ENCODE data around the gene CA9. TPM values are rescaled to one million over a fixed set of nuclear protein-coding genes. Genes with fewer than 3 reads are reported as not detected.
"Not testable (repeated sequence)": the region's sequence is repeated elsewhere in the genome, so short reads cannot be mapped to it uniquely, and the experiment has no call there.

Gene CA9
- total RNA-seq, 1 experiment from 2014 or later = 8.5 TPM

GRCh38 chr9:35637427-35637955, 36.2 kb upstream of the CA9 start:
- intact Hi-C loops (cut with micrococcal nuclease); H3K9ac ChIP-seq (ENCODE audit: low read length); H3K27me3 ChIP-seq (ENCODE audit: insufficient read depth, low read length); H3K9me3 ChIP-seq (ENCODE audit: control insufficient read depth in 1 of 2, insufficient read depth in 1 of 2, low read depth in 1 of 2, low read length in 2 of 2); H3K27ac ChIP-seq (ENCODE audit: low read depth, low read length); H3K36me3 ChIP-seq (ENCODE audit: control insufficient read depth in 1 of 2, insufficient read depth in 2 of 2, low read length in 2 of 2); CTCF ChIA-PET; H3K4me3 ChIP-seq (replicated peaks in 1 of 2; ENCODE audit: low read depth in 1 of 2, low read length in 2 of 2); H3K4me2 ChIP-seq (ENCODE audit: low read length); BruUV-seq (replicated peaks); ATAC-seq; RAD21 ChIA-PET (ENCODE audit: low non-redundant PET in 1 of 2, low total read pairs in 2 of 2, uncharacterized antibody in 2 of 2, unreplicated experiment in 2 of 2); H2AFZ ChIP-seq (ENCODE audit: low read depth, low read length, poor library complexity, severe bottlenecking); H4K20me1 ChIP-seq (ENCODE audit: insufficient read depth); DNase-seq (ENCODE audit: low read depth, low spot score); H3K9me2 ChIP-seq (ENCODE audit: insufficient read depth); POLR2A ChIA-PET; H3K79me2 ChIP-seq (ENCODE audit: insufficient read depth, low read length); H3K4me1 ChIP-seq (ENCODE audit: control insufficient read depth in 1 of 2, insufficient read depth in 2 of 2, low read length in 2 of 2): not testable (repeated sequence)

DNA sequence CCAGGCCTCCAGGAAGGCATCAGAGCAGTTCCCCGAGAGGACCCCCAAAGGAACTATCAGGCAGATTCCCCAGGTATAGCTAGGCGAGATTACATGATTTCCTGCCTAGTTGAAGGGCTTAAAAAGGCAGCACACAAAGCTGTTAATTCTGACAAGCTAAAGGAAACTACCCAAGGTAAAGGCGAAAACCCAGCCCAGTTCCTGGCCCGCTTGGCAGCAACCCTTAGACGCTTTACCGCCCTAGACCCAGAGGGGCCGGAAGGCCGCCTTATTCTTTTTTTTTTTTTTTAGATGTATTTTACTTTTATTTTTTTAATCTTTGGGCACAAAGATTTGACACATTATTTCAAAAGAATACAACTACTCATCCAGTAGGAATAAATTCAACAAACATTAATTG, 35.0 kb upstream of the CA9 start:
- H3K79me2 ChIP-seq (ENCODE audit: insufficient read depth, low read length); H3K27me3 ChIP-seq (ENCODE audit: insufficient read depth, low read length); POLR2A ChIA-PET: not testable (repeated sequence)

DNA sequence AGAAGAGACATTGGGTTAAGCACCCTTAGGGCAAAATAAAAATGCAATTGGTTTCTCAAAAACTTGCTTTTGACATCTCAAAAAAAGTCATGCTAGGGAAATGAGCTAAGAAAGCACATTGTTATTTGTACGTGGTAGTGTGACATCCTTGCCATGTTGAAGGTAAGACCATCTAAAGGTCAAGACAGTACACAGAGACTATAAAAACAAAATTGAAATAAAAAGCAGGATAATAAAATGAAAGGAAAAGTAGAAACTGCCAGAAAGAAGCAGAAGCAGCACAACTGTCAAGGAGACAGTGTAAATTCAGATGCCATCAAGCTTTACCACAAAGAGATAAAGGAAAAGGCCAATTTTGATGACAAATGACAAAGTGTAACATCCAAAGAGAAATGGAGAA, 34.5 kb upstream of the CA9 start:
- H3K4me2 ChIP-seq (ENCODE audit: low read length); RAD21 ChIA-PET (ENCODE audit: low non-redundant PET in 1 of 2, low total read pairs in 2 of 2, uncharacterized antibody in 2 of 2, unreplicated experiment in 2 of 2); H3K4me3 ChIP-seq (replicated peaks in 1 of 2; ENCODE audit: low read depth in 1 of 2, low read length in 2 of 2); H3K4me1 ChIP-seq (ENCODE audit: control insufficient read depth in 1 of 2, insufficient read depth in 2 of 2, low read length in 2 of 2); H3K27ac ChIP-seq (ENCODE audit: low read depth, low read length); CTCF ChIA-PET; H3K9me2 ChIP-seq (ENCODE audit: insufficient read depth); POLR2A ChIA-PET; ATAC-seq; H3K9me3 ChIP-seq (ENCODE audit: control insufficient read depth in 1 of 2, insufficient read depth in 1 of 2, low read depth in 1 of 2, low read length in 2 of 2); H3K79me2 ChIP-seq (ENCODE audit: insufficient read depth, low read length); H2AFZ ChIP-seq (ENCODE audit: low read depth, low read length, poor library complexity, severe bottlenecking); intact Hi-C loops (cut with micrococcal nuclease); H3K36me3 ChIP-seq (ENCODE audit: control insufficient read depth in 1 of 2, insufficient read depth in 2 of 2, low read length in 2 of 2); H3K27me3 ChIP-seq (ENCODE audit: insufficient read depth, low read length); BruUV-seq (replicated peaks); H3K9ac ChIP-seq (ENCODE audit: low read length); DNase-seq (ENCODE audit: low read depth, low spot score); H4K20me1 ChIP-seq (ENCODE audit: insufficient read depth): not testable (repeated sequence)

More for the DNA sequence above, 35.0 kb upstream of the CA9 start:
- H3K4me1 ChIP-seq (ENCODE audit: control insufficient read depth in 1 of 2, insufficient read depth in 2 of 2, low read length in 2 of 2); BruUV-seq (replicated peaks); H3K4me2 ChIP-seq (ENCODE audit: low read length); CTCF ChIA-PET; H3K9me3 ChIP-seq (ENCODE audit: control insufficient read depth in 1 of 2, insufficient read depth in 1 of 2, low read depth in 1 of 2, low read length in 2 of 2); ATAC-seq; H2AFZ ChIP-seq (ENCODE audit: low read depth, low read length, poor library complexity, severe bottlenecking); H3K4me3 ChIP-seq (replicated peaks in 1 of 2; ENCODE audit: low read depth in 1 of 2, low read length in 2 of 2); RAD21 ChIA-PET (ENCODE audit: low non-redundant PET in 1 of 2, low total read pairs in 2 of 2, uncharacterized antibody in 2 of 2, unreplicated experiment in 2 of 2); intact Hi-C loops (cut with micrococcal nuclease); H3K27ac ChIP-seq (ENCODE audit: low read depth, low read length); DNase-seq (ENCODE audit: low read depth, low spot score); H3K36me3 ChIP-seq (ENCODE audit: control insufficient read depth in 1 of 2, insufficient read depth in 2 of 2, low read length in 2 of 2); H3K9me2 ChIP-seq (ENCODE audit: insufficient read depth); H4K20me1 ChIP-seq (ENCODE audit: insufficient read depth); H3K9ac ChIP-seq (ENCODE audit: low read length): not testable (repeated sequence)

All from HCT116 (cell line).